ENCODE results near the gene RTN4R. TPM values are rescaled to one million over a fixed set of nuclear protein-coding genes. Genes with fewer than 3 reads are reported as not detected.

Gene RTN4R
- total and polyA plus RNA-seq, 7 donors = 0.36 to 4.3 (median 0.83) TPM; not detected in 2

GRCh38 chr22:20258584-20259326 is 9.4 kb downstream of the RTN4R start:
- no peaks in the 10 kb centered on the region for H3K27me3 ChIP-seq
- no peaks in the 10 kb centered on the region for H3K4me1 ChIP-seq
- 89 to 94% methylated on average over 18 of the region's 18 CpGs for WGBS, 2 donors
- H3K36me3 ChIP-seq = no peaks in the 10 kb centered on the region
- H3K27ac ChIP-seq = no peak overlapping the region
- intact Hi-C loops (cut with DNase I) = no loop called here
- no peak for DNase-seq
- no peak overlapping the region for H3K4me3 ChIP-seq
- TF ChIP-seq EP300 (IDR thresholded peaks at IDR 0.05) = no peak
- TF ChIP-seq POLR2A (IDR thresholded peaks at IDR 0.05) = no peak
- no peak for TF ChIP-seq POLR2AphosphoS5 (IDR thresholded peaks at IDR 0.05)
- TF ChIP-seq, protein P1, sequence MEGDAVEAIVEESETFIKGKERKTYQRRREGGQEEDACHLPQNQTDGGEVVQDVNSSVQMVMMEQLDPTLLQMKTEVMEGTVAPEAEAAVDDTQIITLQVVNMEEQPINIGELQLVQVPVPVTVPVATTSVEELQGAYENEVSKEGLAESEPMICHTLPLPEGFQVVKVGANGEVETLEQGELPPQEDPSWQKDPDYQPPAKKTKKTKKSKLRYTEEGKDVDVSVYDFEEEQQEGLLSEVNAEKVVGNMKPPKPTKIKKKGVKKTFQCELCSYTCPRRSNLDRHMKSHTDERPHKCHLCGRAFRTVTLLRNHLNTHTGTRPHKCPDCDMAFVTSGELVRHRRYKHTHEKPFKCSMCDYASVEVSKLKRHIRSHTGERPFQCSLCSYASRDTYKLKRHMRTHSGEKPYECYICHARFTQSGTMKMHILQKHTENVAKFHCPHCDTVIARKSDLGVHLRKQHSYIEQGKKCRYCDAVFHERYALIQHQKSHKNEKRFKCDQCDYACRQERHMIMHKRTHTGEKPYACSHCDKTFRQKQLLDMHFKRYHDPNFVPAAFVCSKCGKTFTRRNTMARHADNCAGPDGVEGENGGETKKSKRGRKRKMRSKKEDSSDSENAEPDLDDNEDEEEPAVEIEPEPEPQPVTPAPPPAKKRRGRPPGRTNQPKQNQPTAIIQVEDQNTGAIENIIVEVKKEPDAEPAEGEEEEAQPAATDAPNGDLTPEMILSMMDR (IDR thresholded peaks at IDR 0.05) = no peak
- no peaks in the 10 kb centered on the region for H3K9me3 ChIP-seq

DNA sequence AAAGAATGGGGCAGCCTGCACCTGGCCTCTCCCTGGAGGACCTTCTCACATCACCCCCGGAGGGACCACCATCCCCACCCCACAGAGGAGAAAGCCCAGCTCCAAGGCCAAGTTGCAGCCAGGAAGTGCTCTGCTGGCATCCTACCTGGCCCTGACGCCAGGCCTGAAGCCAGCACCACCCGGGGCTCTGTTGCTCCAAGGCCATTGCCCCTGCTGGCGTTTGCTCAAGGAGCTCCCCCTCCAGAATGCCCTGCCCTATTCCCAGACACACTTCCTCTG is 10.2 kb downstream of the RTN4R start:
- TF ChIP-seq POLR2A (IDR thresholded peaks at IDR 0.05) (no peak), EP300 (IDR thresholded peaks at IDR 0.05) (no peak), POLR2AphosphoS5 (IDR thresholded peaks at IDR 0.05) (no peak)
- TF ChIP-seq, protein P1 (IDR thresholded peaks at IDR 0.05) = no peak
- Histone ChIP-seq H3K27ac (no peak overlapping the region), H3K9me3 (no peaks in the 10 kb centered on the region), H3K4me1 (no peaks in the 10 kb centered on the region), H3K36me3 (no peaks in the 10 kb centered on the region), H3K4me3 (no peak overlapping the region), H3K27me3 (no peaks in the 10 kb centered on the region)
- WGBS, 2 donors = 76 to 91% methylated on average over 4 of the region's 4 CpGs
- DNase-seq = no peak
- intact Hi-C loops (cut with DNase I) = no loop called here

DNA sequence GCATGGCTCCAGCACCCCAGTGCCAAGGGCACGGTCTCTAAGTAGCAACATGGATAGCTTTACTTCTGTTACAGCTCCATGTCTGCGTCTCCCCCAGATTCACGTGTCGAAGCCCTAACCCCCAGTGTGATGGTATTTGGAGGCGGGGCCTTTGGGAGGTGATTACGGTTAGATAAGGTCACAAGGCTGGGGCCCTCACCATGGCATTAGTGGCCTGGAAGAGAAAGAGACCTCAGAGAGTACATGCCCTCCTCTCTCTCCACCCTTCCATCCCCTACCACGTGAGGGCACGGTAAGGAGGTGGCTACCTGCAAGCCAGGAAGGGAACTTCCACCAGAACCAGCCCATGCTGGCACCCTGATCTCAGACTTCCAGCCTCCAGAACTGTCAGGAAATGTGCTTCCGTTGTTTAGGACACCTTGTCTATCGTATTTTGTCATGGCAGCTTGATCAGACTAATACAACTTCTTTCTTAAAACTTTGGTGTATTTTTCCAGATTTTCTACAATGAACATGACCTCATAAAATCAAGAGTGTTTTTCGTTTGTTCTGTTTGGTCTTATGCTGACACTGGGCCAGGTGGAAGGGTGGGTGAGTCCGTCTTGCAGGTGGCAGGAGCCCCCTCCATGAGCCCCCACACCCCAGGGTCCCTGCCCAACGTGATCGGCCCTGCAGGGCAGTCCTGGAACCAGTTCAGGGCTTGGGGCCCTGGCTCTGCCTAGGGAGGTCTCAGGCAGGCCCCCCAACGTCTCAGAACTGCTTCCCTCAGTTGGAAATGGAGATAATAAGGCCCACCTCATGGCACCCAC is 10.7 kb downstream of the RTN4R start:
- no peaks in the 10 kb centered on the region for H3K36me3 ChIP-seq
- WGBS, 2 donors = 91 to 92% methylated on average over 15 of the region's 15 CpGs
- no peak overlapping the region for H3K27ac ChIP-seq
- no peak overlapping the region for H3K4me3 ChIP-seq
- intact Hi-C loops (cut with DNase I) = no loop called here
- TF ChIP-seq POLR2A (IDR thresholded peaks at IDR 0.05) (no peak), POLR2AphosphoS5 (IDR thresholded peaks at IDR 0.05) (no peak), EP300 (IDR thresholded peaks at IDR 0.05) (no peak)
- TF ChIP-seq, protein P1 (IDR thresholded peaks at IDR 0.05) = no peak
- H3K27me3 ChIP-seq = no peaks in the 10 kb centered on the region
- no peaks in the 10 kb centered on the region for H3K9me3 ChIP-seq
- no peak for DNase-seq
- no peaks in the 10 kb centered on the region for H3K4me1 ChIP-seq

DNA sequence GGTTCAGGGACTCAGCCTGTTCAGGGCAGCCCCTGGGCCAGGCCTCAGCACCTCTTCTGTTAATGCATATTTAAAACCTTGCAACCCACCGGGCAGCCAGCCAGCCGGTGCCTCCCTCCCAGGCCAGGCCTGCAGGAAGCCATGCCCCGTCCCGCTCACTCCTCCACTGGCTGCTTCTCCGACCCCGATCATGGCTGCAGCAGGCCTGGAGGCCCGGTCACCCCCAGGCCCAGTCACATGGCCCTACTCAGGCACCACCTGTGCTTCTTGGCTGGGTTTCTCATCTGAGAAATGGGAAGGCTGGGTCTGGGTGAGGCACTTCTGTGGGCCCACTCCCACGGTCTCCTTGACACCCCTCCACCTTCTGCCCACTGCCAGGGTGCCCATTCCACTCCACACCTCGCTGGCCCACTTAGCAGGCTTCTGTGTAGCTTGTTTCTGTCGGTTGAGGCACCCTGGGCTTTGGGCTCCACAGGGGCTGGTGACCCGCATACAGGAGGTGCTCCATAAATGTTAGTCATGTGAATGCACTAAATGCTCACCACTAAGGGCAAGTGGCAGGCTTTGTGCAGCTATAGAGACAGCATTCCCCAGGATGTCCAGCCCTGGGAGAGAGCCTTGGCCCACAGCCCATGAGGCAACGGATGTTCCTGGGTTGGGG is 11.4 kb downstream of the RTN4R start:
- 85 to 89% methylated on average over 12 of the region's 12 CpGs for WGBS, 2 donors
- no peak for DNase-seq
- TF ChIP-seq, protein P1 (IDR thresholded peaks at IDR 0.05) = no peak
- TF ChIP-seq EP300 (IDR thresholded peaks at IDR 0.05) = no peak
- TF ChIP-seq POLR2AphosphoS5 (IDR thresholded peaks at IDR 0.05) = no peak
- no peak for TF ChIP-seq POLR2A (IDR thresholded peaks at IDR 0.05)

More for the DNA sequence above, 11.4 kb downstream of the RTN4R start:
- no peak overlapping the region for H3K4me3 ChIP-seq
- no peaks in the 10 kb centered on the region for H3K27me3 ChIP-seq
- intact Hi-C loops (cut with DNase I) = no loop called here
- H3K9me3 ChIP-seq = no peaks in the 10 kb centered on the region
- no peak overlapping the region for H3K27ac ChIP-seq
- no peaks in the 10 kb centered on the region for H3K4me1 ChIP-seq
- no peaks in the 10 kb centered on the region for H3K36me3 ChIP-seq
